ENCODE data around the gene HIPK2. TPM values are rescaled to one million over a fixed set of nuclear protein-coding genes. Genes with fewer than 3 reads are reported as not detected.

Gene HIPK2
- total RNA-seq, 2 donors from 2014 or later = 54.4 to 72.7 TPM

- intact Hi-C loops (cut with DNase I) = no loop called here
- Histone ChIP-seq H3K36me3 (peaks cover 0 to 6% of the 10 kb centered on the region in 2 donors), H3K27me3 (replicated peaks; ENCODE audit: insufficient read depth) (no peaks in the 10 kb centered on the region), H3K27ac (no peak overlapping the region), H3K9me3 (no peaks in the 10 kb centered on the region), H3K4me3 (no peak overlapping the region), H3K4me1 (replicated peaks) (peaks cover 11% of the 10 kb centered on the region)
- TF ChIP-seq, protein P1, sequence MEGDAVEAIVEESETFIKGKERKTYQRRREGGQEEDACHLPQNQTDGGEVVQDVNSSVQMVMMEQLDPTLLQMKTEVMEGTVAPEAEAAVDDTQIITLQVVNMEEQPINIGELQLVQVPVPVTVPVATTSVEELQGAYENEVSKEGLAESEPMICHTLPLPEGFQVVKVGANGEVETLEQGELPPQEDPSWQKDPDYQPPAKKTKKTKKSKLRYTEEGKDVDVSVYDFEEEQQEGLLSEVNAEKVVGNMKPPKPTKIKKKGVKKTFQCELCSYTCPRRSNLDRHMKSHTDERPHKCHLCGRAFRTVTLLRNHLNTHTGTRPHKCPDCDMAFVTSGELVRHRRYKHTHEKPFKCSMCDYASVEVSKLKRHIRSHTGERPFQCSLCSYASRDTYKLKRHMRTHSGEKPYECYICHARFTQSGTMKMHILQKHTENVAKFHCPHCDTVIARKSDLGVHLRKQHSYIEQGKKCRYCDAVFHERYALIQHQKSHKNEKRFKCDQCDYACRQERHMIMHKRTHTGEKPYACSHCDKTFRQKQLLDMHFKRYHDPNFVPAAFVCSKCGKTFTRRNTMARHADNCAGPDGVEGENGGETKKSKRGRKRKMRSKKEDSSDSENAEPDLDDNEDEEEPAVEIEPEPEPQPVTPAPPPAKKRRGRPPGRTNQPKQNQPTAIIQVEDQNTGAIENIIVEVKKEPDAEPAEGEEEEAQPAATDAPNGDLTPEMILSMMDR (IDR thresholded peaks at IDR 0.05) = no peak
- no peak for TF ChIP-seq POLR2A (IDR thresholded peaks at IDR 0.05)
- TF ChIP-seq POLR2AphosphoS5 (IDR thresholded peaks at IDR 0.05) = no peak
- DNase-seq (ENCODE audit: low spot score) = no peak
- 97% methylated on average over 6 of the region's 6 CpGs for WGBS
These were observed 57.6 kb downstream of the HIPK2 start for GRCh38 chr7:139720186-139720585.

DNA sequence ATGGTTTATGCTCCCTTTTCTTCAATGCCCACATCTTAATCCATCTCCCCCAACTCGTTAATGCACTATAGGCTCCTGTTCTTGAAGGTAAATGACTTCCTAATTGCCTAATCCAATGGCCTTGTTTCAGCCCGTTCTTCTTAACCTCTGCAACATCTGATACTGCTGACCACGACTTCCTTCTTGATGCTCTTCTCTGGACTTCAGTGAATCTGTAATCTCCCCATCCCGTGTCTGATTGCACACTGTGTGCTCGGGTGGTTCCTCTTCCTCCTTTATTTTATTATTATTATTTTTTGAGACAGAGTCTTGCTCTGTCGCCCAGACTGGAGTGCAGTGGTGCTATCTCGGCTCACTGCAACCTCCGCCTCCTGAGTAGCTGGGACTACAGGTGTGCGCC lies 58.9 kb downstream of the HIPK2 start:
- Histone ChIP-seq H3K36me3 (peaks cover 4 to 6% of the 10 kb centered on the region in 2 donors), H3K4me1 (replicated peaks) (peaks cover 10% of the 10 kb centered on the region), H3K27ac (no peak overlapping the region), H3K9me3 (no peaks in the 10 kb centered on the region), H3K27me3 (replicated peaks; ENCODE audit: insufficient read depth) (no peaks in the 10 kb centered on the region), H3K4me3 (no peak overlapping the region)
- TF ChIP-seq, protein P1 (IDR thresholded peaks at IDR 0.05) = no peak
- TF ChIP-seq POLR2A (IDR thresholded peaks at IDR 0.05) (no peak), POLR2AphosphoS5 (IDR thresholded peaks at IDR 0.05) (no peak)
- WGBS = 89% methylated on average over 9 of the region's 9 CpGs
- no peak for DNase-seq (ENCODE audit: low spot score)
- intact Hi-C loops (cut with DNase I) = no loop called here

DNA sequence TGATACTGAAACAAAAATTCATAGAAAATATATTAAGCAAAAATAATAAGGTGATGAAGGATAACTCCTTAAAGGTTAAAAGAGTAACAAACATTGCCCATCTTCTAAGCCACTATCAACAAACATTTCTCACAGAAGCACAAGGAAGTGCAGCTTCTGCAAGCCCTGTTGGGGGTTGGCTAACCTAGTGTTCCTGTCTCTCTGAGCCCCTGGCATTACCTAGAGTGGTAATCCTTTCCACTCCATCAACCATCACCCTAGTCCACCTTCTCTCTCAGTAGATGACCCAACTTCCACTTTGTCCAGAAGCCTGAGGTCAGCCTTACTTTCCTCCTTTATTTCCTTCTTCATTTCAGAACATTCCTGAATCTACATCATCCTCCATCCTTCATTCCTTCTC lies 59.7 kb downstream of the HIPK2 start:
- Histone ChIP-seq H3K27me3 (replicated peaks; ENCODE audit: insufficient read depth) (no peaks in the 10 kb centered on the region), H3K36me3 (peaks cover 4 to 11% of the 10 kb centered on the region in 2 donors), H3K27ac (no peak overlapping the region), H3K4me3 (no peak overlapping the region), H3K9me3 (no peaks in the 10 kb centered on the region), H3K4me1 (replicated peaks) (peaks cover 10% of the 10 kb centered on the region)
- no peak for TF ChIP-seq POLR2A (IDR thresholded peaks at IDR 0.05)
- TF ChIP-seq, protein P1 (IDR thresholded peaks at IDR 0.05) = no peak
- no peak for TF ChIP-seq POLR2AphosphoS5 (IDR thresholded peaks at IDR 0.05)
- intact Hi-C loops (cut with DNase I) = no loop called here
- DNase-seq (ENCODE audit: low spot score) = no peak

- TF ChIP-seq, protein P1 (IDR thresholded peaks at IDR 0.05) = no peak
- TF ChIP-seq POLR2AphosphoS5 (IDR thresholded peaks at IDR 0.05) (no peak), POLR2A (IDR thresholded peaks at IDR 0.05) (no peak)
- 96% methylated on average over 39 of the region's 39 CpGs for WGBS
- Histone ChIP-seq H3K4me1 (replicated peaks) (peaks cover 5% of the 10 kb centered on the region), H3K9me3 (no peaks in the 10 kb centered on the region), H3K27ac (no peak overlapping the region), H3K4me3 (no peak overlapping the region), H3K36me3 (peaks cover 4 to 11% of the 10 kb centered on the region in 2 donors), H3K27me3 (replicated peaks; ENCODE audit: insufficient read depth) (no peaks in the 10 kb centered on the region)
- DNase-seq (ENCODE audit: low spot score) = no peak
- intact Hi-C loops (cut with DNase I) = no loop called here
These were observed 61.4 kb downstream of the HIPK2 start for GRCh38 chr7:139716156-139716942.
